ENCODE results near the gene TSC2.
"Not testable (repeated sequence)": the region's sequence is repeated elsewhere in the genome, so short reads cannot be mapped to it uniquely, and the experiment has no call there.

GRCh38 chr16:2123706-2124376 lies 76.1 kb downstream of the TSC2 start:
- TF ChIP-seq POLR2A, CTCF (IDR thresholded peaks at IDR 0.05): not testable (repeated sequence)
